ENCODE measurements around the gene HBEGF.

- TF ChIP-seq POLR2AphosphoS5 (IDR thresholded peaks at IDR 0.05; ENCODE audit: low read depth, low read length) (no peak), FOXP2 (optimal IDR thresholded peaks at IDR 0.05; ENCODE audit: borderline replicate concordance, extremely low read depth, extremely low read length, insufficient read depth) (no peak), REST (IDR thresholded peaks at IDR 0.05; ENCODE audit: insufficient read depth in 1 of 2, low read depth in 2 of 2, low read length in 2 of 2) (no peak), TAF1 (IDR thresholded peaks at IDR 0.05; ENCODE audit: borderline replicate concordance, insufficient read depth, low read length) (no peak)
Measured at GRCh38 chr5:140371356-140372151, 25.2 kb upstream of the HBEGF start.

Data from PFSK-1 (cell line).